Stimulated activated CD4-positive, alpha-beta T cell treated with anti-CD3 and anti-CD28 coated beads, Interleukin-1b, Interleukin-23, amount 100 ng/mL, for 48 hours (primary cell): ENCODE measurements around the gene ZNF860.

ENCODE experiments used
- DNase-seq: peaks from one replicate; pipeline ENCODE4 v3.0.0-alpha.2; 2020

The ZNF860 gene

GRCh38 chr3:31981206-31982181 is at the start of gene ZNF860, which contains the start of gene OSBPL10:
Gene ZNF860 (plus strand): TSS chr3:31981750. CDS start chr3:31989080, 7,330 bp downstream.
Gene OSBPL10 (minus strand): TSS chr3:31981262. CDS start chr3:31981179, 83 bp downstream.
- DNase-seq, result peak; percentile 28

- DNase-seq, result no peak
Measured at GRCh38 chr3:31932990-31933389, 48.6 kb upstream of the ZNF860 start.

GRCh38 chr3:31934018-31934417 is 47.5 kb upstream of the ZNF860 start:
- DNase-seq, result no peak

GRCh38 chr3:31934866-31935265 is 46.7 kb upstream of the ZNF860 start:
- DNase-seq, result no peak

GRCh38 chr3:31936420-31937060 is 45.0 kb upstream of the ZNF860 start:
- DNase-seq, result no peak

GRCh38 chr3:31937225-31937624 is 44.3 kb upstream of the ZNF860 start:
- no peak for DNase-seq

GRCh38 chr3:31942446-31942845 is 39.1 kb upstream of the ZNF860 start:
- DNase-seq, result no peak

GRCh38 chr3:31943041-31943440 is 38.5 kb upstream of the ZNF860 start:
- no peak for DNase-seq

GRCh38 chr3:31945738-31946052 is 35.9 kb upstream of the ZNF860 start:
- no peak for DNase-seq

GRCh38 chr3:31946484-31947081 is 35.0 kb upstream of the ZNF860 start:
- no peak for DNase-seq

- no peak for DNase-seq
Measured at GRCh38 chr3:31947162-31947561, 34.4 kb upstream of the ZNF860 start.

GRCh38 chr3:31947671-31948091 is 33.9 kb upstream of the ZNF860 start:
- DNase-seq, result no peak

- DNase-seq, result no peak
Measured at GRCh38 chr3:31948280-31948679, 33.3 kb upstream of the ZNF860 start.

GRCh38 chr3:31952205-31952604 is 29.3 kb upstream of the ZNF860 start:
- no peak for DNase-seq

- no peak for DNase-seq
Measured at GRCh38 chr3:31953091-31953490, 28.5 kb upstream of the ZNF860 start.

- DNase-seq, result no peak
Measured at GRCh38 chr3:31953636-31954035, 27.9 kb upstream of the ZNF860 start.

GRCh38 chr3:31955581-31955980 is 26.0 kb upstream of the ZNF860 start:
- no peak for DNase-seq

- DNase-seq, result no peak
Measured at GRCh38 chr3:31957106-31957505, 24.4 kb upstream of the ZNF860 start.

- no peak for DNase-seq
Measured at GRCh38 chr3:31958701-31959152, 22.8 kb upstream of the ZNF860 start.

- no peak for DNase-seq
Measured at GRCh38 chr3:31959251-31959650, 22.3 kb upstream of the ZNF860 start.

GRCh38 chr3:31959951-31960792 is 21.4 kb upstream of the ZNF860 start:
- DNase-seq, result no peak

- DNase-seq, result no peak
Measured at GRCh38 chr3:31960793-31961431, 20.6 kb upstream of the ZNF860 start.
